Measurements from ENCODE around the gene NAP1L5. TPM values are rescaled to one million over a fixed set of nuclear protein-coding genes. Genes with fewer than 3 reads are reported as not detected.
A peak's percentile ranks its signal among the peaks of the same experiment; 100 is the strongest.

Gene NAP1L5
- total and polyA plus RNA-seq, 11 donors = 2.7 to 7.9 (median 4.5) TPM

DNA sequence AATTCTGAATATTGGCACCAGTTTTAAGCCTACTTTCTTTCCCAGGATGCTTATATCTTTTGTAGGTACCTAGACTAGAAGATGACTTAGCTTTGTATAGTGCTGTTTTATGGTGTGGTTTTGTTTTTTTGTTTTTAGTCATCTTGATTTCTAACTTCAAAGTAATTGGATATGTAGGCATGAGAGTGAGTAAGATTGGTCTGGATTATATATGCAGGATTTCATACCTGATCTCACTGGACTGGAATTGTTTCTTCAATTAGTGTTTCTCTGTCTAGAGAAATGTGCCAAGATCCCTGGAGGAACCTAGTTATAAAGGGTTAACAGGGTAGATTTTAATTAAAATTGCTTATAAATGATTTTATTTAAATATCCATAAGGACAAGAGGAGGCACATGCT, 23.1 kb downstream of the NAP1L5 start:
- Histone ChIP-seq H3K4me1 (peaks cover 0 to 10% (median 0%) of the 10 kb centered on the region in 12 donors), H3K36me3 (peaks cover 0 to 81% (median 67%) of the 10 kb centered on the region in 9 donors), H3K9me3 (no peaks in the 10 kb centered on the region), H3K4me3 (no peak overlapping the region), H3K27me3 (no peaks in the 10 kb centered on the region), H3K27ac (no peak overlapping the region)
- DNase-seq (no peak), ATAC-seq (no peak)
- TF ChIP-seq CTCF (IDR thresholded peaks at IDR 0.05) = no peak
- TF ChIP-seq POLR2A (IDR thresholded peaks at IDR 0.05) = no peak
- intact Hi-C loops (cut with DNase I) = no loop called here

GRCh38 chr4:88673886-88674285, 23.7 kb downstream of the NAP1L5 start:
- Histone ChIP-seq H3K4me3 (no peak overlapping the region), H3K27me3 (no peaks in the 10 kb centered on the region), H3K9me3 (no peaks in the 10 kb centered on the region), H3K27ac (no peak overlapping the region), H3K4me1 (peaks cover 0 to 10% (median 0%) of the 10 kb centered on the region in 12 donors), H3K36me3 (peaks cover 0 to 81% (median 67%) of the 10 kb centered on the region in 9 donors)
- WGBS, 4 donors = 76 to 89% (median 85%) methylated on average over 2 of the region's 2 CpGs
- ATAC-seq (no peak), DNase-seq (no peak)
- intact Hi-C loops (cut with DNase I) = no loop called here
- no peak for TF ChIP-seq POLR2A (IDR thresholded peaks at IDR 0.05)
- TF ChIP-seq CTCF (IDR thresholded peaks at IDR 0.05) = no peak

- H3K27ac ChIP-seq = no peak overlapping the region
- peak in 3 of 4 donors; percentile 34 to 43 (median 37) for ATAC-seq
- intact Hi-C loops (cut with DNase I) = no loop called here
- no peak overlapping the region for H3K4me3 ChIP-seq
- no peaks in the 10 kb centered on the region for H3K9me3 ChIP-seq
- peaks cover 0 to 81% (median 67%) of the 10 kb centered on the region in 9 donors for H3K36me3 ChIP-seq
- peaks cover 0 to 10% (median 0%) of the 10 kb centered on the region in 12 donors for H3K4me1 ChIP-seq
- no peak for DNase-seq
- WGBS, 4 donors = 61 to 66% (median 64%) methylated on average over 5 of the region's 5 CpGs
- H3K27me3 ChIP-seq = no peaks in the 10 kb centered on the region
- TF ChIP-seq POLR2A (IDR thresholded peaks at IDR 0.05) = no peak
- peak; percentile 19 to 62 (median 48) for TF ChIP-seq CTCF (IDR thresholded peaks at IDR 0.05)
These were observed 24.6 kb downstream of the NAP1L5 start for GRCh38 chr4:88672987-88673386.

- Histone ChIP-seq H3K4me3 (no peak overlapping the region), H3K27me3 (no peaks in the 10 kb centered on the region), H3K4me1 (peaks cover 0 to 6% (median 0%) of the 10 kb centered on the region in 12 donors), H3K27ac (no peak overlapping the region), H3K36me3 (peaks cover 0 to 90% (median 26%) of the 10 kb centered on the region in 9 donors), H3K9me3 (no peaks in the 10 kb centered on the region)
- DNase-seq = no peak
- intact Hi-C loops (cut with DNase I) = loop anchor here in 2 of 10 donors (2.0 kb wide), 1 partner anchor 123 kb away; no protein-coding TSS in a partner anchor
- TF ChIP-seq POLR2A (IDR thresholded peaks at IDR 0.05) = no peak
- no peak for TF ChIP-seq CTCF (IDR thresholded peaks at IDR 0.05)
- ATAC-seq = no peak
- 86 to 95% (median 92%) methylated on average over 2 of the region's 2 CpGs for WGBS, 4 donors
These were observed 35.9 kb downstream of the NAP1L5 start for GRCh38 chr4:88661739-88662138.
